Naive thymus-derived CD4-positive, alpha-beta T cell (primary cell): Measurements from ENCODE around the gene PIK3CA. TPM values are rescaled to one million over a fixed set of nuclear protein-coding genes. Genes with fewer than 3 reads are reported as not detected.
A peak's percentile ranks its signal among the peaks of the same experiment; 100 is the strongest.
"Not testable (repeated sequence)": the region's sequence is repeated elsewhere in the genome, so short reads cannot be mapped to it uniquely, and the experiment has no call there.

Experiments
- ATAC-seq: fragments of 150-1000 bp; cut with Tn5 transposase; 2 replicates; pipeline ENCODE4 v1.10.0; 2021; ENCODE audit warnings: mild to moderate bottlenecking, moderate library complexity
- CTCF ChIA-PET: fragments of 350-600 bp; sonication (Branson Sonifier 250); formaldehyde crosslinking; loops from one replicate; lab custom pipeline; 2021; ENCODE audit warnings: antibody characterized with exemption; lab: Charles Lee
- POLR2A ChIA-PET: fragments of 350-600 bp; sonication (Branson Sonifier 250); formaldehyde crosslinking; loops from one replicate; lab custom pipeline; 2021; ENCODE audit warnings: antibody characterized with exemption, inconsistent platforms; lab: Charles Lee
- DNase-seq, 9 donors: peaks; one replicate each; pipeline versions ENCODE4 v3.0.0 to v3.0.0-alpha.2; 2020 to 2022; ENCODE audit warnings: mixed read lengths in 1 of 9
- H3K27ac ChIP-seq: one replicate; pipeline ENCODE4 v1.7.0; 2013; ENCODE audit warnings: mild to moderate bottlenecking, low read depth, low read length, moderate library complexity
- H3K27me3 ChIP-seq, 2 donors: one replicate each; pipeline ENCODE4 v1.7.0; 2013; ENCODE audit warnings: low read length in 2 of 2, mild to moderate bottlenecking in 2 of 2, moderate library complexity in 2 of 2; ENCODE audit not compliant: control insufficient read depth in 2 of 2, insufficient read depth in 2 of 2
- H3K36me3 ChIP-seq, 3 experiments: 1 replicate in 2 of 3; 2 replicates in 1 of 3; pipeline ENCODE4 v1.7.0; 2013; ENCODE audit warnings: low read length in 3 of 3, mild to moderate bottlenecking in 3 of 3, moderate library complexity in 1 of 3; ENCODE audit not compliant: insufficient read depth in 3 of 3, control insufficient read depth in 2 of 3
- H3K4me1 ChIP-seq, 2 donors: one replicate each; pipeline ENCODE4 v1.7.0; 2013; ENCODE audit warnings: low read length in 2 of 2, mild to moderate bottlenecking in 2 of 2, moderate library complexity in 1 of 2; ENCODE audit not compliant: control insufficient read depth in 2 of 2, insufficient read depth in 2 of 2
- H3K4me3 ChIP-seq: 2 replicates; pipeline ENCODE4 v1.7.0; 2013; ENCODE audit warnings: mild to moderate bottlenecking, low read length
- H3K9me3 ChIP-seq, 3 experiments: 1 replicate in 2 of 3; 2 replicates in 1 of 3; pipeline ENCODE4 v1.7.0; 2013; ENCODE audit warnings: low read length in 3 of 3; ENCODE audit not compliant: control insufficient read depth in 2 of 3
- H3K27ac Mint-ChIP-seq, 9 donors: one replicate each; pipeline ENCODE4 v1.8.0; 2020 to 2022; ENCODE audit warnings: mixed read lengths in 9 of 9, mild to moderate bottlenecking in 8 of 9, moderate library complexity in 5 of 9, inconsistent platforms in 2 of 9
- H3K27me3 Mint-ChIP-seq, 5 donors: one replicate each; pipeline ENCODE4 v1.8.0; 2021 to 2022; ENCODE audit warnings: mixed read lengths in 5 of 5, mild to moderate bottlenecking in 1 of 5
- H3K36me3 Mint-ChIP-seq, 5 donors: one replicate each; pipeline ENCODE4 v1.8.0; 2020 to 2022; ENCODE audit warnings: mixed read lengths in 5 of 5, mild to moderate bottlenecking in 3 of 5, inconsistent platforms in 1 of 5
- H3K4me1 Mint-ChIP-seq, 7 donors: one replicate each; pipeline ENCODE4 v1.8.0; 2020 to 2022; ENCODE audit warnings: mixed read lengths in 7 of 7, mild to moderate bottlenecking in 3 of 7, inconsistent platforms in 1 of 7
- H3K4me3 Mint-ChIP-seq, 10 donors: one replicate each; pipeline ENCODE4 v1.8.0; 2020 to 2022; ENCODE audit warnings: mild to moderate bottlenecking in 10 of 10, mixed read lengths in 10 of 10, moderate library complexity in 6 of 10, inconsistent platforms in 2 of 10
- H3K9me3 Mint-ChIP-seq, 11 donors: one replicate each; pipeline ENCODE4 v1.8.0; 2020 to 2022; ENCODE audit warnings: mixed read lengths in 11 of 11, mild to moderate bottlenecking in 4 of 11, inconsistent platforms in 1 of 11, moderate library complexity in 1 of 11
- intact Hi-C, 2 donors: fragments of 100-400 bp; cut with micrococcal nuclease; formaldehyde crosslinking; loops; one replicate each; pipeline ENCODE4 v1.15.1; 2023
- polyA plus RNA-seq, 2 donors: library from polyadenylated mRNA; unstranded; fragments of 300-500 nt; fragmentation: Illumina TruSeq; gene quantifications; one replicate each; pipeline ENCODE4 v1.2.3, GENCODE V29; 2021
- total RNA-seq, 6 experiments: library from RNA in 5 of 6; stranded (reverse) in 5 of 6; gene quantifications; 1 replicate in 5 of 6; 2 replicates in 1 of 6; pipeline ENCODE4 v1.2.3 and lab custom pipeline; 2021 to 2026

The PIK3CA gene
- total and polyA plus RNA-seq, 7 experiments from 2014 or later: 16.7 to 58.1 (median 34.3) TPM

- POLR2A ChIA-PET: no interaction called here
- no peak within 1 kb of the TSS for H3K4me3 Mint-ChIP-seq
- DNase-seq (no peak), ATAC-seq (no peak)
- H3K36me3 ChIP-seq: no peaks in the 10 kb centered on the region
- H3K27ac ChIP-seq: no peak within 1 kb of the TSS
- H3K27me3 Mint-ChIP-seq: peaks cover 0 to 4% (median 0%) of the 10 kb centered on the region in 5 donors
- peaks cover 0 to 2% (median 0%) of the 10 kb centered on the region in 7 donors for H3K4me1 Mint-ChIP-seq
- no peak within 1 kb of the TSS for H3K27ac Mint-ChIP-seq
- CTCF ChIA-PET: no interaction called here
- no peaks in the 10 kb centered on the region for H3K27me3 ChIP-seq
- no peaks in the 10 kb centered on the region for H3K9me3 ChIP-seq
- H3K9me3 Mint-ChIP-seq: peaks cover 0 to 7% (median 0%) of the 10 kb centered on the region in 11 donors
- no peaks in the 10 kb centered on the region for H3K4me1 ChIP-seq
- H3K36me3 Mint-ChIP-seq: peaks cover 0 to 24% (median 11%) of the 10 kb centered on the region in 5 donors
- intact Hi-C loops: no loop called here
- H3K4me3 ChIP-seq: no peak within 1 kb of the TSS
Measured at GRCh38 chr3:179250803-179251476, 102.8 kb downstream of the PIK3CA start, which contains the start of gene KCNMB3. KCNMB3 (minus strand) TSS chr3:179251114; CDS start chr3:179250990, 124 bp downstream.

- POLR2A ChIA-PET: interaction anchor here (0.7 to 1.0 kb wide), 2 partner anchors 101 to 211 kb away, joined by 3 read pairs; no protein-coding TSS in a partner anchor
- no peak overlapping the region for H3K27ac Mint-ChIP-seq
- Histone ChIP-seq H3K36me3 (no peaks in the 10 kb centered on the region), H3K9me3 (no peaks in the 10 kb centered on the region), H3K4me3 (no peak overlapping the region), H3K27ac (no peak overlapping the region), H3K4me1 (peaks cover 0 to 4% of the 10 kb centered on the region in 2 donors), H3K27me3 (no peaks in the 10 kb centered on the region)
- ATAC-seq (no peak), DNase-seq (no peak)
- CTCF ChIA-PET: no interaction called here
- H3K4me1 Mint-ChIP-seq: peaks cover 4 to 22% (median 18%) of the 10 kb centered on the region in 7 donors
- no peak overlapping the region for H3K4me3 Mint-ChIP-seq
- peaks cover 0 to 12% (median 0%) of the 10 kb centered on the region in 5 donors for H3K27me3 Mint-ChIP-seq
- peaks cover 0 to 4% (median 0%) of the 10 kb centered on the region in 5 donors for H3K36me3 Mint-ChIP-seq
- H3K9me3 Mint-ChIP-seq: peaks cover 0 to 44% (median 13%) of the 10 kb centered on the region in 11 donors
- intact Hi-C loops: no loop called here
Measured at GRCh38 chr3:179256813-179257212, 108.7 kb downstream of the PIK3CA start.

GRCh38 chr3:179257742-179258141 lies 109.6 kb downstream of the PIK3CA start:
- CTCF ChIA-PET, H3K27ac Mint-ChIP-seq, intact Hi-C loops: not testable (repeated sequence)

GRCh38 chr3:179258820-179259219 lies 110.7 kb downstream of the PIK3CA start:
- Mint-ChIP-seq H3K9me3 (peaks cover 0 to 44% (median 13%) of the 10 kb centered on the region in 11 donors), H3K4me1 (peaks cover 4 to 29% (median 21%) of the 10 kb centered on the region in 7 donors), H3K27me3 (peaks cover 0 to 12% (median 0%) of the 10 kb centered on the region in 5 donors), H3K27ac (peak overlapping the region in 1 of 9 donors; percentile 19), H3K4me3 (peak overlapping the region in 1 of 10 donors; percentile 0), H3K36me3 (peaks cover 0 to 4% (median 0%) of the 10 kb centered on the region in 5 donors)
- H3K27me3 ChIP-seq: no peaks in the 10 kb centered on the region
- no peaks in the 10 kb centered on the region for H3K36me3 ChIP-seq
- ChIA-PET POLR2A (no interaction called here), CTCF (no interaction called here)
- H3K4me3 ChIP-seq: no peak overlapping the region
- H3K9me3 ChIP-seq: no peaks in the 10 kb centered on the region
- H3K4me1 ChIP-seq: peaks cover 0 to 6% of the 10 kb centered on the region in 2 donors
- ATAC-seq (no peak), DNase-seq (no peak)
- intact Hi-C loops: no loop called here
- H3K27ac ChIP-seq: no peak overlapping the region

More at GRCh38 chr3:179257742-179258141, 109.6 kb downstream of the PIK3CA start:
- not testable (repeated sequence) for DNase-seq, H3K27me3 ChIP-seq, H3K36me3 ChIP-seq, H3K9me3 ChIP-seq, H3K36me3 Mint-ChIP-seq, H3K4me3 ChIP-seq, ATAC-seq, H3K27ac ChIP-seq, H3K4me1 ChIP-seq, H3K4me3 Mint-ChIP-seq
- peaks cover 0 to 12% (median 0%) of the 10 kb centered on the region in 5 donors for H3K27me3 Mint-ChIP-seq
- peaks cover 0 to 44% (median 13%) of the 10 kb centered on the region in 11 donors for H3K9me3 Mint-ChIP-seq
- peaks cover 4 to 29% (median 21%) of the 10 kb centered on the region in 7 donors for H3K4me1 Mint-ChIP-seq
- POLR2A ChIA-PET: interaction anchor here (1.0 kb wide), 1 partner anchor 102 kb away, joined by 3 read pairs; no protein-coding TSS in a partner anchor

GRCh38 chr3:179259959-179260756 lies 112.0 kb downstream of the PIK3CA start:
- not testable (repeated sequence) for H3K4me3 ChIP-seq

More at GRCh38 chr3:179259959-179260756, 112.0 kb downstream of the PIK3CA start:
- Mint-ChIP-seq H3K9me3 (peaks cover 0 to 44% (median 13%) of the 10 kb centered on the region in 11 donors), H3K4me1 (peaks cover 4 to 29% (median 21%) of the 10 kb centered on the region in 7 donors), H3K27me3 (peaks cover 0 to 19% (median 0%) of the 10 kb centered on the region in 5 donors), H3K27ac (peak overlapping the region in 8 of 9 donors; percentile 11 to 78 (median 56)), H3K4me3 (peak overlapping the region; percentile 8 to 87 (median 68))
- DNase-seq: peak in 2 of 9 donors; percentile 3 to 8
- H3K4me1 ChIP-seq, H3K27ac ChIP-seq, H3K9me3 ChIP-seq, ATAC-seq, CTCF ChIA-PET, H3K36me3 Mint-ChIP-seq, H3K36me3 ChIP-seq, H3K27me3 ChIP-seq: not testable (repeated sequence)
- POLR2A ChIA-PET: interaction anchor here (0.9 to 1.9 kb wide), 2 partner anchors 29 to 112 kb away, joined by 3 to 8 read pairs; partner anchors contain the start of gene PIK3CA
- intact Hi-C loops: loop anchor here (2.0 to 5.0 kb wide), 2 partner anchors 57 to 302 kb away; partner anchors contain the start of gene ACTL6A (in 1 of the 2)
